Tibial nerve (tissue), 4 donors: Measurements from ENCODE around the gene CTDSPL. TPM values are rescaled to one million over a fixed set of nuclear protein-coding genes. Genes with fewer than 3 reads are reported as not detected.
"Not testable (repeated sequence)": the region's sequence is repeated elsewhere in the genome, so short reads cannot be mapped to it uniquely, and the experiment has no call there.

Source experiments
- DNase-seq, 2 donors: peaks; one replicate each; pipeline ENCODE4 v3.0.0-alpha.2; 2019; ENCODE audit warnings: low spot score in 2 of 2
- H3K27ac ChIP-seq, 4 donors: fragments of 200-600 bp; sonication (generic) in 3 of 4; one replicate each; pipeline ENCODE4 v1.5.1; 2017 to 2019; ENCODE audit warnings: mild to moderate bottlenecking in 1 of 4
- H3K27me3 ChIP-seq, 2 donors: fragments of 200-600 bp; sonication (generic) in 1 of 2; one replicate each; pipeline versions ENCODE4 v1.5.1 to v1.6.0; 2017 to 2019
- H3K36me3 ChIP-seq, 3 donors: fragments of 200-600 bp; sonication (generic); one replicate each; pipeline ENCODE4 v1.5.1; 2018 to 2019
- H3K4me1 ChIP-seq, 4 donors: fragments of 200-600 bp; sonication (generic) in 3 of 4; one replicate each; pipeline ENCODE4 v1.5.1; 2017 to 2019
- H3K4me3 ChIP-seq, 4 donors: fragments of 200-600 bp; sonication (generic) in 3 of 4; one replicate each; pipeline ENCODE4 v1.5.1; 2017 to 2019; ENCODE audit warnings: mild to moderate bottlenecking in 1 of 4, moderate library complexity in 1 of 4
- H3K9me3 ChIP-seq, 4 donors: fragments of 200-600 bp; sonication (generic) in 3 of 4; one replicate each; pipeline ENCODE4 v1.5.1; 2017 to 2019
- EP300 ChIP-seq, 2 donors: sonication (generic); formaldehyde crosslinking; IDR thresholded peaks; one replicate each; pipeline ENCODE4 v1.6.1; 2017; ENCODE audit warnings: antibody characterized with exemption in 2 of 2, mild to moderate bottlenecking in 1 of 2
- POLR2A ChIP-seq, 2 donors: fragments of 450-650 bp; IDR thresholded peaks; one replicate each; pipeline ENCODE4 v1.6.1; 2017; ENCODE audit warnings: antibody characterized with exemption in 2 of 2, mild to moderate bottlenecking in 2 of 2, moderate library complexity in 2 of 2
- WGBS, 2 donors: methylation state at CpG; one replicate each; pipeline ENCODE4 v1.1.5; 2018; 5-methylcytosine and 5-hydroxymethylcytosine counted together
- total RNA-seq, 4 donors: library from RNA; depleted of rRNA; stranded (reverse); fragments of >200 nt; gene quantifications; one replicate each; pipeline ENCODE4 v1.1.0, GENCODE V29; 2016
- TF ChIP-seq, protein P1 (sequence below), 5 experiments: fragments of 200-600 bp in 3 of 5; fragments of 450-650 bp in 2 of 5; sonication (generic) in 3 of 5; IDR thresholded peaks; one replicate each; pipeline ENCODE4 v1.5.1; 2016 to 2019; ENCODE audit warnings: antibody characterized with exemption in 5 of 5, mild to moderate bottlenecking in 3 of 5, moderate library complexity in 2 of 5

The CTDSPL gene
- total RNA-seq, 4 donors from 2014 or later: 31.8 to 87.0 (median 49.0) TPM

GRCh38 chr3:37987751-37988179 is 126.1 kb downstream of the CTDSPL start:
- H3K4me3 ChIP-seq: no peak overlapping the region
- H3K9me3 ChIP-seq: no peaks in the 10 kb centered on the region
- H3K27me3 ChIP-seq: no peaks in the 10 kb centered on the region
- 74 to 86% methylated on average over 7 of the region's 7 CpGs for WGBS, 2 donors
- no peak for TF ChIP-seq EP300 (IDR thresholded peaks at IDR 0.05)
- TF ChIP-seq, protein P1, sequence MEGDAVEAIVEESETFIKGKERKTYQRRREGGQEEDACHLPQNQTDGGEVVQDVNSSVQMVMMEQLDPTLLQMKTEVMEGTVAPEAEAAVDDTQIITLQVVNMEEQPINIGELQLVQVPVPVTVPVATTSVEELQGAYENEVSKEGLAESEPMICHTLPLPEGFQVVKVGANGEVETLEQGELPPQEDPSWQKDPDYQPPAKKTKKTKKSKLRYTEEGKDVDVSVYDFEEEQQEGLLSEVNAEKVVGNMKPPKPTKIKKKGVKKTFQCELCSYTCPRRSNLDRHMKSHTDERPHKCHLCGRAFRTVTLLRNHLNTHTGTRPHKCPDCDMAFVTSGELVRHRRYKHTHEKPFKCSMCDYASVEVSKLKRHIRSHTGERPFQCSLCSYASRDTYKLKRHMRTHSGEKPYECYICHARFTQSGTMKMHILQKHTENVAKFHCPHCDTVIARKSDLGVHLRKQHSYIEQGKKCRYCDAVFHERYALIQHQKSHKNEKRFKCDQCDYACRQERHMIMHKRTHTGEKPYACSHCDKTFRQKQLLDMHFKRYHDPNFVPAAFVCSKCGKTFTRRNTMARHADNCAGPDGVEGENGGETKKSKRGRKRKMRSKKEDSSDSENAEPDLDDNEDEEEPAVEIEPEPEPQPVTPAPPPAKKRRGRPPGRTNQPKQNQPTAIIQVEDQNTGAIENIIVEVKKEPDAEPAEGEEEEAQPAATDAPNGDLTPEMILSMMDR (IDR thresholded peaks at IDR 0.05): no peak
- H3K4me1 ChIP-seq: peaks cover 0 to 5% (median 0%) of the 10 kb centered on the region in 4 donors
- H3K36me3 ChIP-seq: peaks cover 0 to 29% (median 0%) of the 10 kb centered on the region in 3 donors
- DNase-seq: no peak
- H3K27ac ChIP-seq: peak overlapping the region in 1 of 4 donors; percentile 67

DNA sequence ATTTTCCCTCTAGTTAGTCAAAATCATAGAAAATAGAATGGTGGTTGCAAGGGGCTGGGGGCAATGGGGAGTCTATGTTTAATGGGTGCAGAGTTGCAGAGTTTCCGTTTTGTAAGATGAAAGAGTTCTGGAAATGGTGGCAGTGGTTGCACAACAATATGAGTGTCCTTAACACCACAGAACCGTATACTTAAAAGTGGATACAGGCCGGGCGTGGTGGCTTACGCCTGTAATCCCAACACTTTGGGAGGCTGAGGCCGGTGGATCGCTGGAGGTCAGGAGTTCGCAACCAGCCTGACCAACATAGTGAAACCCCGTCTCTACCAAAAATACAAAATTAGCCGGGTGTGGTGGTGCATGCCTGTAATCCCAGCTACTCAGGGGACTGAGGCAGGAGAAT is 126.7 kb downstream of the CTDSPL start:
- peaks cover 0 to 24% (median 0%) of the 10 kb centered on the region in 3 donors for H3K36me3 ChIP-seq
- not testable (repeated sequence) for H3K4me3 ChIP-seq, H3K27me3 ChIP-seq, H3K27ac ChIP-seq, H3K9me3 ChIP-seq, H3K4me1 ChIP-seq
- DNase-seq: peak in 1 of 2 donors; percentile 5
- WGBS, 2 donors: 84 to 90% methylated on average over 10 of the region's 10 CpGs

GRCh38 chr3:37988931-37989525 is 127.3 kb downstream of the CTDSPL start:
- Histone ChIP-seq H3K4me1 (peaks cover 0 to 9% (median 2%) of the 10 kb centered on the region in 4 donors), H3K27me3 (no peaks in the 10 kb centered on the region), H3K27ac (no peak overlapping the region), H3K4me3 (no peak overlapping the region), H3K36me3 (peaks cover 0 to 18% (median 0%) of the 10 kb centered on the region in 3 donors), H3K9me3 (no peaks in the 10 kb centered on the region)
- peak in 1 of 2 donors; percentile 10 for DNase-seq
- WGBS, 2 donors: 76 to 83% methylated on average over 15 of the region's 15 CpGs
- TF ChIP-seq, protein P1 (IDR thresholded peaks at IDR 0.05): no peak
- TF ChIP-seq POLR2A (IDR thresholded peaks at IDR 0.05): no peak

DNA sequence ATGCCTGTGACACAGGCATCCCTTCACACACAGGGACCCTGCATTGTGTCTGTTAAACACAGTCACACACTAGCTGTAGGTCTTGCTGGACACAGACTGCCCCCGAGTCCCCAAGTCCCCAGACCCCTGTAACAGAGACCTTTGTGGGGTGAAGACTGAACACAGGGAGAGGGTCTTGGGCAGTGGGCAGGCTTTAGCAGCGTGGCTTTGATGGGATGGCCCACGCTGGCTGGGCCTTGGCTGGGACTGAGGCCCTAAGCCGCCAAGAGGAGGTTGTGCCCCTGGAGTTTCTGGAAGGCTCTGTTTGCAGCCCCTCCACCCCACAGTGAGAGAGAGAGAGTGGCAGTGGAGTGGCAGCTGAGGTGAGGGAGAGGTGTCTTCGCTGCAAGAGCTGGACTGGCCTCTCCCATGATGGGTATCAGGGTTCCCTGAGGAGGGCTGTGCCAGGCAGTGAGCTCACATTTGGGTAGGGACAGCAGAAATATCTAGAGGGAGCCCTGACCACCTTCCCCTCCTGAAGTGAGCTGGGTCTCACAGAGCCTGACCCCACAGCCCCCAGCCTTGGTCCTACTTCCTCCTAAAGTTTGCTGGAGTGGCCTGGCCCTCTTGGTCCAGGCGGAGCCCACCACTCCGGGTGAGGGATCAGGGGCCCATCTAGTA is 128.3 kb downstream of the CTDSPL start:
- Histone ChIP-seq H3K36me3 (peaks cover 0 to 8% (median 0%) of the 10 kb centered on the region in 3 donors), H3K9me3 (no peaks in the 10 kb centered on the region), H3K4me3 (no peak overlapping the region), H3K27me3 (no peaks in the 10 kb centered on the region), H3K27ac (peak overlapping the region in 1 of 4 donors; percentile 88), H3K4me1 (peaks cover 0 to 17% (median 8%) of the 10 kb centered on the region in 4 donors)
- TF ChIP-seq EP300 (IDR thresholded peaks at IDR 0.05): no peak
- TF ChIP-seq, protein P1 (IDR thresholded peaks at IDR 0.05): no peak
- TF ChIP-seq POLR2A (IDR thresholded peaks at IDR 0.05): no peak
- 86 to 91% methylated on average over 6 to 7 of the region's 7 CpGs for WGBS, 2 donors
- DNase-seq: no peak

DNA sequence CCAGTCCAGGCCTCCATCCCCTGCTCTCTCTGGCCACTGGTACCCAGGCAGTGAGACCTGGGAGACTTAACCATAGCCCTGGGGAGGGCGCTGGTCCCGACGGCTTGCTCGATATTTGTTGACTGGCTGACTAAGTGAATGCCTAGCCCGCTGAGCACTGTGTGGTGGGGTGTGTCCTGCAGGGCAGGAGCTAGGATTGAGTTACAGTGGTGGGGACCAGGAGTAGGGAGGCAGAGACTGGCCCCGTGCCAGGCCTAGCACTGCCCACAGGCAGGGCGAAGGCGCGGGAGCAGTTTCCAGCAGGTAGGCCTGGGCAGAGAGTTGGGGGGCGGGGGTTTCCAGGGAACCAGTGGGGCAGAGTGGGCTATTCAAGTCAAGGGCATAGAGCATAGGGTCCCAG is 128.8 kb downstream of the CTDSPL start, which contains the start of gene VILL:
VILL (plus strand) TSS at position 260 of the 400 bp plus-strand sequence. CDS start 2,887 bp downstream, outside the sequence.
- TF ChIP-seq EP300 (IDR thresholded peaks at IDR 0.05) (no peak), POLR2A (IDR thresholded peaks at IDR 0.05) (no peak)
- TF ChIP-seq, protein P1 (IDR thresholded peaks at IDR 0.05): no peak
- peak in 1 of 2 donors; percentile 11 for DNase-seq
- Histone ChIP-seq H3K36me3 (peaks cover 0 to 3% (median 0%) of the 10 kb centered on the region in 3 donors), H3K27ac (peak within 1 kb of the TSS in 1 of 4 donors; percentile 88), H3K4me1 (peaks cover 0 to 23% (median 11%) of the 10 kb centered on the region in 4 donors), H3K9me3 (no peaks in the 10 kb centered on the region), H3K4me3 (no peak within 1 kb of the TSS), H3K27me3 (no peaks in the 10 kb centered on the region)
- WGBS, 2 donors: 78 to 86% methylated on average over 6 to 10 of the region's 10 CpGs
